ENCODE measurements around the gene PPIL6.

- TF ChIP-seq CTCF (IDR thresholded peaks at IDR 0.05; ENCODE audit: low read depth, low read length, poor library complexity, severe bottlenecking) (no peak), EZH2phosphoT487 (IDR thresholded peaks at IDR 0.05; ENCODE audit: borderline replicate concordance, low read length) (no peak)
Measured at GRCh38 chr6:109373762-109374161, 66.7 kb downstream of the PPIL6 start.

Measured in DOHH2 (cell line).